Astrocyte of the spinal cord (primary cell): ENCODE results near the gene SLC35E4.

ENCODE experiments used
- DNase-seq: peaks from one replicate; pipeline ENCODE4 v3.0.0; 2011; ENCODE audit warnings: low read depth, low spot score
- H3K4me3 ChIP-seq: 2 replicates; pipeline ENCODE4 v1.5.1; 2011; ENCODE audit warnings: low read depth, mild to moderate bottlenecking, low read length, moderate library complexity
- in situ Hi-C: cut with HindIII; loops from 2 replicates; pipeline ENCODE4 v1.10.0; 2017; ENCODE audit warnings: low sequenced_read_pairs
- TF ChIP-seq, protein P1 (sequence below): IDR thresholded peaks from 2 replicates; pipeline ENCODE4 v1.5.1; 2012; ENCODE audit warnings: low read depth, mild to moderate bottlenecking, low read length, inconsistent platforms

Gene SLC35E4

GRCh38 chr22:30605449-30606110, 30.0 kb upstream of the SLC35E4 start:
- in situ Hi-C loops: no loop called here
- peak; percentile 45 for DNase-seq
- TF ChIP-seq, protein P1, sequence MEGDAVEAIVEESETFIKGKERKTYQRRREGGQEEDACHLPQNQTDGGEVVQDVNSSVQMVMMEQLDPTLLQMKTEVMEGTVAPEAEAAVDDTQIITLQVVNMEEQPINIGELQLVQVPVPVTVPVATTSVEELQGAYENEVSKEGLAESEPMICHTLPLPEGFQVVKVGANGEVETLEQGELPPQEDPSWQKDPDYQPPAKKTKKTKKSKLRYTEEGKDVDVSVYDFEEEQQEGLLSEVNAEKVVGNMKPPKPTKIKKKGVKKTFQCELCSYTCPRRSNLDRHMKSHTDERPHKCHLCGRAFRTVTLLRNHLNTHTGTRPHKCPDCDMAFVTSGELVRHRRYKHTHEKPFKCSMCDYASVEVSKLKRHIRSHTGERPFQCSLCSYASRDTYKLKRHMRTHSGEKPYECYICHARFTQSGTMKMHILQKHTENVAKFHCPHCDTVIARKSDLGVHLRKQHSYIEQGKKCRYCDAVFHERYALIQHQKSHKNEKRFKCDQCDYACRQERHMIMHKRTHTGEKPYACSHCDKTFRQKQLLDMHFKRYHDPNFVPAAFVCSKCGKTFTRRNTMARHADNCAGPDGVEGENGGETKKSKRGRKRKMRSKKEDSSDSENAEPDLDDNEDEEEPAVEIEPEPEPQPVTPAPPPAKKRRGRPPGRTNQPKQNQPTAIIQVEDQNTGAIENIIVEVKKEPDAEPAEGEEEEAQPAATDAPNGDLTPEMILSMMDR: peak; percentile 73
- H3K4me3 ChIP-seq: peak overlapping the region; percentile 51

GRCh38 chr22:30606455-30607299, 28.9 kb upstream of the SLC35E4 start, which contains the start of gene TCN2:
TCN2 (plus strand) TSS chr22:30607174; CDS start chr22:30607332, 158 bp downstream.
- in situ Hi-C loops: no loop called here
- peak within 1 kb of the TSS; percentile 51 for H3K4me3 ChIP-seq
- TF ChIP-seq, protein P1: no peak
- DNase-seq: peak; percentile 93

- TF ChIP-seq, protein P1: no peak
- DNase-seq: no peak
- in situ Hi-C loops: no loop called here
- peak overlapping the region; percentile 51 for H3K4me3 ChIP-seq
Observed at GRCh38 chr22:30607300-30607930, 28.2 kb upstream of the SLC35E4 start.

DNA sequence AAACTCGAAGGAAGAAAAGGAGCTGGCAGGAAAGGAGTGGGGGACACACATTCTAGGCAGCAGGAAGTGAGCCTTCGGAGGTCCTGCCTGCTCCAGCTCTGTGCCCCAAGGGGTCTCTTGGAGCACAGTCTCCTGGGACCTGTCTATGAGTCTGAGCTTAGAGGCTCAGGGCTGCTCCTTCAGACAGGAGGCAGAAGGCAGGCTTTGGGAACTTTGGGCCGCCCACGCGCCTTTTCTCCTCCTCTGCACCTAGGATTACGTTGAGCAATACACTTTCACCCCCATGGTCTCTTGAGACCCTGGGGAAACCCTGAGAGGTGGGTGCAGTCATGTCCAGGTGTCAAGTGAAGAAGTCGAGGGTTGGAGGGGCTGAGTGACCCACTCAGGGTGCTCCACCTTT, 27.6 kb upstream of the SLC35E4 start:
- H3K4me3 ChIP-seq: peak overlapping the region; percentile 51
- no peak for DNase-seq

GRCh38 chr22:30609260-30610185, 26.1 kb upstream of the SLC35E4 start:
- in situ Hi-C loops: no loop called here
- TF ChIP-seq, protein P1: no peak
- no peak overlapping the region for H3K4me3 ChIP-seq
- DNase-seq: peak; percentile 84

More for the DNA sequence above, 27.6 kb upstream of the SLC35E4 start:
- in situ Hi-C loops: no loop called here
- TF ChIP-seq, protein P1: no peak
